Trophoblast cell (in vitro differentiated cells and primary cell): ENCODE measurements around the gene C6orf89.
"Not testable (repeated sequence)": the region's sequence is repeated elsewhere in the genome, so short reads cannot be mapped to it uniquely, and the experiment has no call there.

ENCODE experiments used
- DNase-seq, 2 donors: peaks; one replicate each; pipeline ENCODE4 v3.0.0-alpha.2; 2016
- H2AFZ ChIP-seq: 2 replicates; pipeline ENCODE4 v1.6.1; 2013; ENCODE audit warnings: low read length, moderate library complexity, mild to moderate bottlenecking; ENCODE audit not compliant: insufficient read depth, poor library complexity
- H2AK5ac ChIP-seq: 2 replicates; pipeline ENCODE4 v1.6.1; 2013; ENCODE audit warnings: mild to moderate bottlenecking, low read length
- H2BK120ac ChIP-seq: 2 replicates; pipeline ENCODE4 v1.6.1; 2013; ENCODE audit warnings: low read length, mild to moderate bottlenecking, moderate library complexity; ENCODE audit not compliant: insufficient read depth, poor library complexity
- H2BK12ac ChIP-seq: 2 replicates; pipeline ENCODE4 v1.6.1; 2013; ENCODE audit warnings: mild to moderate bottlenecking, low read length, moderate library complexity
- H2BK5ac ChIP-seq: 2 replicates; pipeline ENCODE4 v1.6.1; 2013; ENCODE audit warnings: low read length, low read depth, moderate library complexity, mild to moderate bottlenecking; ENCODE audit not compliant: poor library complexity
- H3K14ac ChIP-seq: 2 replicates; pipeline ENCODE4 v1.6.1; 2013; ENCODE audit warnings: mild to moderate bottlenecking, low read length
- H3K18ac ChIP-seq: 2 replicates; pipeline ENCODE4 v1.6.1; 2013; ENCODE audit warnings: mild to moderate bottlenecking, low read length
- H3K23ac ChIP-seq: 2 replicates; pipeline ENCODE4 v1.6.1; 2013; ENCODE audit warnings: low read length
- H3K27ac ChIP-seq: 2 replicates; pipeline ENCODE4 v1.5.1; 2013; ENCODE audit warnings: low read depth, mild to moderate bottlenecking, inconsistent platforms, low read length, moderate library complexity
- H3K27me3 ChIP-seq: 2 replicates; pipeline ENCODE4 v1.6.1; 2013; ENCODE audit warnings: inconsistent platforms, mild to moderate bottlenecking, low read length, moderate library complexity; ENCODE audit not compliant: insufficient read depth
- H3K36me3 ChIP-seq, 2 experiments: 1 replicate in 1 of 2; 2 replicates in 1 of 2; pipeline ENCODE4 v1.6.1; 2013; ENCODE audit warnings: low read length in 2 of 2, mild to moderate bottlenecking in 2 of 2, moderate library complexity in 1 of 2; ENCODE audit not compliant: insufficient read depth in 2 of 2, control insufficient read depth in 1 of 2
- H3K4ac ChIP-seq: 2 replicates; pipeline ENCODE4 v1.6.1; 2013; ENCODE audit warnings: low read depth, mild to moderate bottlenecking, low read length, moderate library complexity
- H3K4me1 ChIP-seq, 2 experiments: 1 replicate in 1 of 2; 2 replicates in 1 of 2; pipeline ENCODE4 v1.6.1; 2013; ENCODE audit warnings: low read length in 2 of 2, mild to moderate bottlenecking in 2 of 2, moderate library complexity in 1 of 2; ENCODE audit not compliant: insufficient read depth in 2 of 2, control insufficient read depth in 1 of 2
- H3K4me2 ChIP-seq: 2 replicates; pipeline ENCODE4 v1.6.1; 2013; ENCODE audit warnings: inconsistent platforms, mild to moderate bottlenecking, low read length, moderate library complexity
- H3K4me3 ChIP-seq: 2 replicates; pipeline ENCODE4 v1.5.1; 2013; ENCODE audit warnings: mild to moderate bottlenecking, low read depth, low read length, inconsistent platforms
- H3K79me1 ChIP-seq: one replicate; pipeline ENCODE4 v1.6.1; 2013; ENCODE audit warnings: low read length
- H3K79me2 ChIP-seq: 2 replicates; pipeline ENCODE4 v1.6.1; 2013; ENCODE audit warnings: low read length, mild to moderate bottlenecking; ENCODE audit not compliant: control insufficient read depth, insufficient read depth, poor library complexity
- H3K9ac ChIP-seq: 2 replicates; pipeline ENCODE4 v1.6.1; 2013; ENCODE audit warnings: mild to moderate bottlenecking, low read length
- H3K9me3 ChIP-seq: 2 replicates; pipeline ENCODE4 v1.6.1; 2013; ENCODE audit warnings: low read depth, mild to moderate bottlenecking, control low read depth, inconsistent platforms, low read length; ENCODE audit not compliant: insufficient read depth
- H4K12ac ChIP-seq: 2 replicates; pipeline ENCODE4 v1.6.1; 2013; ENCODE audit warnings: low read depth, mild to moderate bottlenecking, low read length, moderate library complexity
- H4K8ac ChIP-seq: 2 replicates; pipeline ENCODE4 v1.6.1; 2013; ENCODE audit warnings: low read depth, mild to moderate bottlenecking, low read length, moderate library complexity
- H4K91ac ChIP-seq: one replicate; pipeline ENCODE4 v1.6.1; 2013; ENCODE audit warnings: low read depth, mild to moderate bottlenecking, low read length, moderate library complexity
- WGBS: extraction: QIAGEN DNeasy Blood & Tissue Kit; methylation state at CpG from one replicate; pipeline ENCODE4 v1.1.7; 2013; ENCODE audit warnings: missing lambda C conversion rate; ENCODE audit not compliant: insufficient read length, insufficient coverage; ENCODE audit errors: extremely low coverage; 5-methylcytosine and 5-hydroxymethylcytosine counted together

The C6orf89 gene

GRCh38 chr6:36936824-36937223 lies 51.1 kb downstream of the C6orf89 start:
- no peak overlapping the region for H3K14ac ChIP-seq

GRCh38 chr6:36937896-36938295 lies 52.1 kb downstream of the C6orf89 start:
- no peak overlapping the region for H2AK5ac ChIP-seq
- no peak overlapping the region for H2BK120ac ChIP-seq
- DNase-seq = no peak
- no peaks in the 10 kb centered on the region for H3K79me1 ChIP-seq
- H3K27ac ChIP-seq = no peak overlapping the region
- H3K4me2 ChIP-seq = no peak overlapping the region
- no peak overlapping the region for H3K23ac ChIP-seq
- H3K36me3 ChIP-seq = no peaks in the 10 kb centered on the region
- WGBS = no CpG with 5 or more reads among the region's 6 CpGs
- H3K4me3 ChIP-seq = no peak overlapping the region
- H3K79me2 ChIP-seq = no peaks in the 10 kb centered on the region
- H2BK12ac ChIP-seq = no peak overlapping the region
- H3K27me3 ChIP-seq = no peaks in the 10 kb centered on the region
- H4K8ac ChIP-seq = no peak overlapping the region
- H3K9ac ChIP-seq = no peak overlapping the region
- no peak overlapping the region for H3K18ac ChIP-seq
- H2AFZ ChIP-seq = no peak overlapping the region
- H3K9me3 ChIP-seq = no peaks in the 10 kb centered on the region
- no peak overlapping the region for H4K91ac ChIP-seq
- H3K4ac ChIP-seq = no peak overlapping the region
- H2BK5ac ChIP-seq = no peak overlapping the region
- H4K12ac ChIP-seq = no peak overlapping the region
- peaks cover 0 to 2% of the 10 kb centered on the region in 2 experiments for H3K4me1 ChIP-seq
- no peak overlapping the region for H3K14ac ChIP-seq

More at GRCh38 chr6:36936824-36937223, 51.1 kb downstream of the C6orf89 start:
- H3K27ac ChIP-seq = no peak overlapping the region
- no peak overlapping the region for H4K12ac ChIP-seq
- no peak overlapping the region for H3K18ac ChIP-seq
- H3K79me2 ChIP-seq = no peaks in the 10 kb centered on the region
- no peak overlapping the region for H2AFZ ChIP-seq
- no peak overlapping the region for H2AK5ac ChIP-seq
- H2BK5ac ChIP-seq = no peak overlapping the region
- no peaks in the 10 kb centered on the region for H3K79me1 ChIP-seq
- no peak overlapping the region for H3K9ac ChIP-seq
- H3K9me3 ChIP-seq = no peaks in the 10 kb centered on the region
- H3K27me3 ChIP-seq = no peaks in the 10 kb centered on the region
- no CpG with 5 or more reads among the region's 5 CpGs for WGBS
- H3K4ac ChIP-seq = no peak overlapping the region
- no peak for DNase-seq
- H2BK120ac ChIP-seq = no peak overlapping the region
- peaks cover 0 to 2% of the 10 kb centered on the region in 2 experiments for H3K4me1 ChIP-seq
- H4K91ac ChIP-seq = no peak overlapping the region
- no peak overlapping the region for H4K8ac ChIP-seq
- no peak overlapping the region for H3K4me3 ChIP-seq
- no peaks in the 10 kb centered on the region for H3K36me3 ChIP-seq
- no peak overlapping the region for H3K4me2 ChIP-seq
- H2BK12ac ChIP-seq = no peak overlapping the region
- H3K23ac ChIP-seq = no peak overlapping the region

GRCh38 chr6:36938536-36938935 lies 52.8 kb downstream of the C6orf89 start:
- Histone ChIP-seq H3K9me3 (no peaks in the 10 kb centered on the region), H2AK5ac (no peak overlapping the region), H2BK5ac (no peak overlapping the region), H3K18ac (no peak overlapping the region), H4K91ac (no peak overlapping the region), H3K4ac (no peak overlapping the region), H3K14ac (no peak overlapping the region), H3K23ac (no peak overlapping the region), H2AFZ (no peak overlapping the region), H4K12ac (no peak overlapping the region), H3K9ac (no peak overlapping the region), H3K79me1 (no peaks in the 10 kb centered on the region), H3K27ac (no peak overlapping the region), H3K79me2 (no peaks in the 10 kb centered on the region), H3K36me3 (no peaks in the 10 kb centered on the region), H3K4me3 (no peak overlapping the region), H2BK120ac (no peak overlapping the region), H4K8ac (no peak overlapping the region), H3K4me1 (peaks cover 0 to 2% of the 10 kb centered on the region in 2 experiments), H3K4me2 (no peak overlapping the region), H2BK12ac (no peak overlapping the region), H3K27me3 (no peaks in the 10 kb centered on the region)
- no peak for DNase-seq
- no CpG with 5 or more reads among the region's 4 CpGs for WGBS

GRCh38 chr6:36939005-36939404 lies 53.3 kb downstream of the C6orf89 start:
- H3K79me2 ChIP-seq, H3K27ac ChIP-seq, H3K4ac ChIP-seq, H4K8ac ChIP-seq, H2BK5ac ChIP-seq, H2AFZ ChIP-seq, H3K4me1 ChIP-seq, H3K9me3 ChIP-seq, H3K4me3 ChIP-seq, H4K12ac ChIP-seq, H3K36me3 ChIP-seq, H3K4me2 ChIP-seq, H3K23ac ChIP-seq, H3K14ac ChIP-seq, H2BK12ac ChIP-seq, H4K91ac ChIP-seq, H3K9ac ChIP-seq, H2BK120ac ChIP-seq, H3K79me1 ChIP-seq, H3K18ac ChIP-seq, H3K27me3 ChIP-seq, H2AK5ac ChIP-seq, DNase-seq: not testable (repeated sequence)
- WGBS = no CpG with 5 or more reads among the region's 5 CpGs
